Measurements from ENCODE around the gene MTHFD2.

- TF ChIP-seq CTCF (IDR thresholded peaks at IDR 0.05; ENCODE audit: insufficient read depth, low read depth, low read length) (no peak), EZH2 (IDR thresholded peaks at IDR 0.05; ENCODE audit: insufficient read depth, low read length) (no peak)
These were observed 35.2 kb downstream of the MTHFD2 start for GRCh38 chr2:74233648-74234047.

Data from astrocyte (in vitro differentiated cells and primary cell).